NB4 (cell line): ENCODE data around the gene MIP.

Source experiments
- DNase-seq: peaks from one replicate; pipeline ENCODE4 v3.0.0; 2010; ENCODE audit warnings: low read depth
- H3K4me3 ChIP-seq: one replicate; pipeline ENCODE4 v1.5.1; 2011; ENCODE audit warnings: mild to moderate bottlenecking, low read depth, low read length, moderate library complexity
- CTCF ChIP-seq: IDR thresholded peaks from one replicate; pipeline ENCODE4 v1.5.1; 2012; ENCODE audit warnings: low read depth, low read length
- MAX ChIP-seq: IDR thresholded peaks from 2 replicates; pipeline ENCODE4 v1.6.1; 2011; ENCODE audit warnings: low read depth, low read length
- MYC ChIP-seq: IDR thresholded peaks from 2 replicates; pipeline ENCODE4 v1.6.1; 2011; ENCODE audit warnings: low read depth, low read length
- POLR2A ChIP-seq: IDR thresholded peaks from 2 replicates; pipeline ENCODE4 v1.6.1; 2011; ENCODE audit warnings: mild to moderate bottlenecking; ENCODE audit not compliant: insufficient read length; ENCODE audit errors: extremely low read depth

MIP gene

GRCh38 chr12:56425940-56426438 lies 28.5 kb downstream of the MIP start:
- TF ChIP-seq CTCF, result no peak
- no peak for TF ChIP-seq MAX
- no peak for TF ChIP-seq MYC
- no peak for TF ChIP-seq POLR2A
- no peak for DNase-seq

GRCh38 chr12:56425193-56425592 lies 29.3 kb downstream of the MIP start:
- no peak overlapping the region for H3K4me3 ChIP-seq
- no peak for DNase-seq
- no peak for TF ChIP-seq MAX
- no peak for TF ChIP-seq POLR2A
- TF ChIP-seq CTCF, result no peak
- no peak for TF ChIP-seq MYC

More at GRCh38 chr12:56425940-56426438, 28.5 kb downstream of the MIP start:
- no peak overlapping the region for H3K4me3 ChIP-seq

- H3K4me3 ChIP-seq, result no peak overlapping the region
- no peak for TF ChIP-seq CTCF
- TF ChIP-seq POLR2A, result no peak
- no peak for TF ChIP-seq MAX
- no peak for TF ChIP-seq MYC
- DNase-seq, result no peak
Observed at GRCh38 chr12:56420411-56420810, 34.0 kb downstream of the MIP start.

GRCh38 chr12:56417739-56418138 lies 36.7 kb downstream of the MIP start:
- DNase-seq, result no peak
- TF ChIP-seq MAX (no peak), POLR2A (no peak), MYC (no peak), CTCF (no peak)

DNA sequence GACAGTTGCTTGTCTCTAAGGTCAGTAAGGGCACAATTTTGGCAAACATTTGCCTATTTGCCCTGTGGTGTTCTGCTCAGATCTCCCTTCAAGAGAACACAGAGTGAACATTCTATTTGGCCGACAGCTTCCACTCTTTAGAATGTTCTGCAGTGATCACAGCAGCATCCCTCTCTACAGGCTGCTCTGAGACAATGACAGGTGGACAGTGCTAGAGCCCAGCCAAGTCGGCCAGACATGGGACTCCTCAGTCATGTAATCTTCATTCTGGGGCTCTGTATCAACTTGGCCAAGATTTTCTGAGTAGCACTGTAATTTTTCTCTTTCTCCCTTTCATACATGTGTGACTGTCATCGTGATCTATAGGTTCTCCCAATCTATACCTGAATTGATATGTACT lies 40.1 kb downstream of the MIP start:
- TF ChIP-seq POLR2A (no peak), CTCF (no peak), MYC (no peak), MAX (no peak)
- H3K4me3 ChIP-seq, result no peak overlapping the region
- no peak for DNase-seq

More at GRCh38 chr12:56417739-56418138, 36.7 kb downstream of the MIP start:
- no peak overlapping the region for H3K4me3 ChIP-seq

DNA sequence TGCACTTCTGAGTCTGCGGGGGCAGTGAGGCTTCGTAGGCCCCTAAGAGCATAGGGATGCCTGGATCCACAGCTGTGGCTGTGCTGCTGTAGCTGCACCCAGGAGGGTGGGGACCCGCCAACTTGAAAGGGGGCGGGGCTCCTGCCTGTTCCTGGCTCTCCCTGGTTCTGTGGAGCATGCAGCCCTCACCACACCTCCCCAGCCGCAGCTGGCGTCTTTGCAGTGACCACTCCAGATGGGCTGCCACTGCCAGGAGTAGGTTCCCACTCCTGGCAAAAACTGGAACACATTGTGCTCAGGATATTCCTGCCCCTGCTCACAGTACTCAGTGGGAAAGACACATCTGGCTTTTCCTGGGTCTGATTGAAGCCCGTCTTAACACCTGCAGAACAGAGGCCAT lies 41.1 kb downstream of the MIP start:
- H3K4me3 ChIP-seq, result no peak overlapping the region
- no peak for DNase-seq
- TF ChIP-seq MYC (no peak), MAX (no peak), CTCF (no peak), POLR2A (no peak)
